WTC11 (cell line): Measurements from ENCODE around the gene GAS2L3. TPM values are rescaled to one million over a fixed set of nuclear protein-coding genes. Genes with fewer than 3 reads are reported as not detected.

Experiments
- ATAC-seq: fragments of 200-7000 bp; cut with Tn5 transposase; 2 replicates; pipeline ENCODE4 v1.10.0; 2021; ENCODE audit warnings: mild to moderate bottlenecking, moderate library complexity
- CTCF ChIA-PET: fragments of 300-600 bp; sonication (Branson Sonifier 250); formaldehyde crosslinking; loops from one replicate; lab custom pipeline; 2021; ENCODE audit warnings: antibody characterized with exemption; lab: Charles Lee
- POLR2A ChIA-PET: fragments of 350-600 bp; sonication (Branson Sonifier 250); formaldehyde crosslinking; loops from one replicate; lab custom pipeline; 2021; ENCODE audit warnings: antibody characterized with exemption; lab: Charles Lee
- DNase-seq: peaks from one replicate; pipeline ENCODE4 v3.0.0; 2021; ENCODE audit warnings: low spot score
- H3K27ac Mint-ChIP-seq: 2 replicates; pipeline ENCODE4 v1.8.0; 2021; ENCODE audit warnings: mixed read lengths
- H3K27me3 Mint-ChIP-seq: 2 replicates; pipeline ENCODE4 v1.8.0; 2021; ENCODE audit warnings: low read depth, mild to moderate bottlenecking, moderate library complexity, mixed read lengths
- H3K36me3 Mint-ChIP-seq: 2 replicates; pipeline ENCODE4 v1.8.0; 2021; ENCODE audit warnings: mixed read lengths
- H3K4me1 Mint-ChIP-seq: 2 replicates; pipeline ENCODE4 v1.8.0; 2022; ENCODE audit warnings: mixed read lengths
- H3K4me3 Mint-ChIP-seq: 2 replicates; pipeline ENCODE4 v1.8.0; 2021; ENCODE audit warnings: mild to moderate bottlenecking, moderate library complexity, mixed read lengths
- H3K9me3 Mint-ChIP-seq: 2 replicates; pipeline ENCODE4 v1.8.0; 2021; ENCODE audit warnings: mixed read lengths
- CTCF ChIP-seq: fragments of 200-600 bp; IDR thresholded peaks from 2 replicates; pipeline ENCODE4 v1.8.0; 2022; ENCODE audit warnings: antibody characterized with exemption
- E2F4 ChIP-seq: sonication (generic); formaldehyde crosslinking; IDR thresholded peaks from 2 replicates; pipeline ENCODE4 v1.8.1; 2022; ENCODE audit warnings: low read depth, mild to moderate bottlenecking, moderate library complexity, missing genetic modification reagents, borderline replicate concordance
- ELF4 ChIP-seq: sonication (generic); formaldehyde crosslinking; IDR thresholded peaks from 2 replicates; pipeline ENCODE4 v1.8.1; 2022; ENCODE audit warnings: low read depth, mild to moderate bottlenecking, moderate library complexity, missing genetic modification reagents
- HMGXB4 ChIP-seq: sonication (generic); formaldehyde crosslinking; IDR thresholded peaks from 2 replicates; pipeline ENCODE4 v1.8.1; 2023; ENCODE audit warnings: mild to moderate bottlenecking, moderate library complexity, missing genetic modification reagents
- MXD4 ChIP-seq: fragments of 250-450 bp; sonication (Bioruptor Pico); IDR thresholded peaks from 2 replicates; pipeline ENCODE4 v1.8.0; 2021; ENCODE audit warnings: mild to moderate bottlenecking, moderate library complexity, borderline replicate concordance
- PREB ChIP-seq: sonication (generic); formaldehyde crosslinking; IDR thresholded peaks from 2 replicates; pipeline ENCODE4 v1.8.1; 2022; ENCODE audit warnings: mild to moderate bottlenecking, missing genetic modification reagents, moderate library complexity, borderline replicate concordance
- PRRX2 ChIP-seq: fragments of 250-450 bp; sonication (Bioruptor Pico); IDR thresholded peaks from 2 replicates; pipeline ENCODE4 v1.8.0; 2021; ENCODE audit warnings: mild to moderate bottlenecking
- RELA ChIP-seq: sonication (generic); formaldehyde crosslinking; IDR thresholded peaks from 2 replicates; pipeline ENCODE4 v1.8.1; 2022; ENCODE audit warnings: missing genetic modification reagents, mild to moderate bottlenecking, borderline replicate concordance
- ZBTB43 ChIP-seq: sonication (generic); formaldehyde crosslinking; IDR thresholded peaks from 2 replicates; pipeline ENCODE4 v1.8.1; 2023; ENCODE audit warnings: mild to moderate bottlenecking, missing genetic modification reagents
- ZNF121 ChIP-seq: sonication (generic); formaldehyde crosslinking; IDR thresholded peaks from 2 replicates; pipeline ENCODE4 v1.8.0; 2023; ENCODE audit warnings: missing genetic modification reagents
- ZNF263 ChIP-seq: sonication (generic); formaldehyde crosslinking; IDR thresholded peaks from 2 replicates; pipeline ENCODE4 v1.8.1; 2022; ENCODE audit warnings: low read depth, mild to moderate bottlenecking, moderate library complexity, missing genetic modification reagents
- ZNF532 ChIP-seq: fragments of 250-450 bp; sonication (Bioruptor Pico); IDR thresholded peaks from 2 replicates; pipeline ENCODE4 v1.9.0; 2021; ENCODE audit warnings: mild to moderate bottlenecking, borderline replicate concordance
- ZSCAN18 ChIP-seq: fragments of 250-450 bp; sonication (Bioruptor Pico); IDR thresholded peaks from 2 replicates; pipeline ENCODE4 v2.1.2; 2022; ENCODE audit warnings: mild to moderate bottlenecking, moderate library complexity
- total RNA-seq: library from RNA; stranded (reverse); gene quantifications from 3 replicates; pipeline ENCODE4 v1.2.3, GENCODE V29; 2021

The GAS2L3 gene
- total RNA-seq, 1 experiment from 2014 or later: 14.8 TPM

- TF ChIP-seq CTCF (no peak), RELA (no peak), ZNF263 (no peak), ZNF532 (CRISPR knock-in tag) (no peak), MXD4 (CRISPR knock-in tag) (no peak), PREB (CRISPR knock-in tag) (no peak), E2F4 (CRISPR knock-in tag) (0 out of 2 replicates have a peak, but pooled peaks have one; percentile 68), PRRX2 (CRISPR knock-in tag) (no peak), ELF4 (CRISPR knock-in tag) (no peak), HMGXB4 (CRISPR knock-in tag) (no peak; the same call in 1 of the 2 replicates), ZBTB43 (CRISPR knock-in tag) (peak; percentile 75)
These were observed at the start of gene GAS2L3 (continued) for GRCh38 chr12:100573292-100574186.

GRCh38 chr12:100528034-100528433 is 45.5 kb upstream of the GAS2L3 start:
- ChIA-PET CTCF (interaction anchor here (1.6 to 2.5 kb wide), 2 partner anchors 123 kb away, joined by 6 to 9 read pairs; no protein-coding TSS in a partner anchor), POLR2A (no interaction called here)
- H3K27me3 Mint-ChIP-seq: no peaks in the 10 kb centered on the region
- no peak for DNase-seq
- TF ChIP-seq ZSCAN18: no peak
- 0 out of 2 replicates have a peak, but pooled peaks have one; percentile 4 for TF ChIP-seq ZNF121 (CRISPR knock-in tag)
- ATAC-seq: no peak
- no peaks in the 10 kb centered on the region for H3K36me3 Mint-ChIP-seq
- H3K4me3 Mint-ChIP-seq: no peak overlapping the region
- H3K9me3 Mint-ChIP-seq: no peaks in the 10 kb centered on the region
- H3K4me1 Mint-ChIP-seq: peaks cover 22% of the 10 kb centered on the region
- H3K27ac Mint-ChIP-seq: no peak overlapping the region
